ENCODE data around the gene CAMTA1. TPM values are rescaled to one million over a fixed set of nuclear protein-coding genes. Genes with fewer than 3 reads are reported as not detected.

CAMTA1 gene
- polyA plus RNA-seq, 1 of the 3 experiments (the other 2 are of a cell fraction) = 63.1 TPM

GRCh38 chr1:7019510-7019909, 234.3 kb downstream of the CAMTA1 start:
- TF ChIP-seq TEAD4 (IDR thresholded peaks at IDR 0.05; ENCODE audit: borderline replicate concordance, insufficient read depth) = no peak
- TF ChIP-seq NFIC (IDR thresholded peaks at IDR 0.05; ENCODE audit: borderline replicate concordance) = no peak
- no peak for TF ChIP-seq RFX5 (IDR thresholded peaks at IDR 0.05; ENCODE audit: low read length)
- no peak for TF ChIP-seq FOXM1 (IDR thresholded peaks at IDR 0.05; ENCODE audit: low read depth)
- no peak for TF ChIP-seq MXI1 (IDR thresholded peaks at IDR 0.05; ENCODE audit: low read depth, low read length)
- no peak for TF ChIP-seq RXRA (IDR thresholded peaks at IDR 0.05; ENCODE audit: borderline replicate concordance, low read depth)
- no peak for TF ChIP-seq NRF1 (IDR thresholded peaks at IDR 0.05; ENCODE audit: low read depth, low read length)
- no peak for TF ChIP-seq USF1 (IDR thresholded peaks at IDR 0.05; ENCODE audit: borderline replicate concordance, low read depth)
- no peak for TF ChIP-seq USF2 (IDR thresholded peaks at IDR 0.05; ENCODE audit: borderline replicate concordance, low read depth, low read length)
- no peak for TF ChIP-seq ZBTB33 (IDR thresholded peaks at IDR 0.05; ENCODE audit: borderline replicate concordance, low read depth)
- TF ChIP-seq MEF2A (IDR thresholded peaks at IDR 0.05; ENCODE audit: borderline replicate concordance, low read depth) = no peak
- WGBS (ENCODE audit: low lambda C conversion rate) = 37% methylated on average over 9 of the region's 9 CpGs
- no peaks in the 10 kb centered on the region for H3K27me3 ChIP-seq (ENCODE audit: insufficient read depth)

GRCh38 chr1:7022058-7022457, 236.8 kb downstream of the CAMTA1 start:
- Histone ChIP-seq H3K4me3 (ENCODE audit: low read depth in 2 of 2, low read length in 1 of 2) (no peak overlapping the region), H3K4me1 (ENCODE audit: control insufficient read depth in 1 of 2, insufficient read depth in 2 of 2, low read depth in 1 of 2, low read length in 1 of 2) (peaks cover 0 to 3% of the 10 kb centered on the region in 2 experiments; a peak in 1 of 4 replicates), H3F3A (replicated peaks; ENCODE audit: insufficient read depth) (no peaks in the 10 kb centered on the region), H3K9ac (no peak overlapping the region), H3K36me3 (replicated peaks in 1 of 2; ENCODE audit: control insufficient read depth in 1 of 2, insufficient read depth in 2 of 2, low read length in 1 of 2) (no peaks in the 10 kb centered on the region), H2AFZ (ENCODE audit: low read depth) (no peak overlapping the region), H3K27me3 (ENCODE audit: insufficient read depth) (no peaks in the 10 kb centered on the region), H4K20me1 (ENCODE audit: insufficient read depth) (no peaks in the 10 kb centered on the region), H3K9me2 (no peaks in the 10 kb centered on the region), H3K9me3 (no peaks in the 10 kb centered on the region), H3K4me2 (no peak overlapping the region), H3K79me2 (ENCODE audit: insufficient read depth) (no peaks in the 10 kb centered on the region), H3K27ac (ENCODE audit: low read depth in 2 of 2, low read length in 1 of 2) (no peak overlapping the region)
- 50% methylated on average over 1 of the region's 3 CpGs for WGBS (ENCODE audit: low lambda C conversion rate)
- ChIA-PET POLR2A (no interaction called here), CTCF (interaction anchor here (1.0 kb wide), 1 partner anchor 22 kb away, joined by 3 read pairs; no protein-coding TSS in a partner anchor)
- no peak for DNase-seq
- TF ChIP-seq RXRA (IDR thresholded peaks at IDR 0.05; ENCODE audit: borderline replicate concordance, low read depth) (no peak), SMC3 (IDR thresholded peaks at IDR 0.05; ENCODE audit: low read depth, low read length) (no peak), ZBTB33 (IDR thresholded peaks at IDR 0.05; ENCODE audit: borderline replicate concordance, low read depth) (no peak), EZH2phosphoT487 (IDR thresholded peaks at IDR 0.05; ENCODE audit: borderline replicate concordance, low read depth) (no peak), FOXJ3 (CRISPR knock-in tag; IDR thresholded peaks at IDR 0.05) (no peak), FOXM1 (IDR thresholded peaks at IDR 0.05; ENCODE audit: low read depth) (no peak)
- TF ChIP-seq, protein P1, sequence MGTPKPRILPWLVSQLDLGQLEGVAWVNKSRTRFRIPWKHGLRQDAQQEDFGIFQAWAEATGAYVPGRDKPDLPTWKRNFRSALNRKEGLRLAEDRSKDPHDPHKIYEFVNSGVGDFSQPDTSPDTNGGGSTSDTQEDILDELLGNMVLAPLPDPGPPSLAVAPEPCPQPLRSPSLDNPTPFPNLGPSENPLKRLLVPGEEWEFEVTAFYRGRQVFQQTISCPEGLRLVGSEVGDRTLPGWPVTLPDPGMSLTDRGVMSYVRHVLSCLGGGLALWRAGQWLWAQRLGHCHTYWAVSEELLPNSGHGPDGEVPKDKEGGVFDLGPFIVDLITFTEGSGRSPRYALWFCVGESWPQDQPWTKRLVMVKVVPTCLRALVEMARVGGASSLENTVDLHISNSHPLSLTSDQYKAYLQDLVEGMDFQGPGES (IDR thresholded peaks at IDR 0.05; ENCODE audit: low read depth, low read length) = no peak

More at GRCh38 chr1:7019510-7019909, 234.3 kb downstream of the CAMTA1 start:
- Histone ChIP-seq H3K4me2 (no peak overlapping the region), H3K9me2 (no peaks in the 10 kb centered on the region), H3K9me3 (no peaks in the 10 kb centered on the region), H3K27ac (ENCODE audit: low read depth in 2 of 2, low read length in 1 of 2) (no peak overlapping the region), H3K4me3 (ENCODE audit: low read depth in 2 of 2, low read length in 1 of 2) (no peak overlapping the region), H2AFZ (ENCODE audit: low read depth) (no peak overlapping the region), H3K4me1 (ENCODE audit: control insufficient read depth in 1 of 2, insufficient read depth in 2 of 2, low read depth in 1 of 2, low read length in 1 of 2) (peaks cover 0 to 3% of the 10 kb centered on the region in 2 experiments; a peak in 1 of 4 replicates), H3F3A (replicated peaks; ENCODE audit: insufficient read depth) (no peaks in the 10 kb centered on the region), H3K36me3 (replicated peaks in 1 of 2; ENCODE audit: control insufficient read depth in 1 of 2, insufficient read depth in 2 of 2, low read length in 1 of 2) (no peaks in the 10 kb centered on the region), H3K9ac (no peak overlapping the region), H3K79me2 (ENCODE audit: insufficient read depth) (no peaks in the 10 kb centered on the region), H4K20me1 (ENCODE audit: insufficient read depth) (no peaks in the 10 kb centered on the region)
- ChIA-PET POLR2A (no interaction called here), CTCF (interaction anchor here (1.1 kb wide), 1 partner anchor 300 kb away, joined by 3 read pairs; no protein-coding TSS in a partner anchor)
- DNase-seq = no peak
